Spleen (tissue), 11 donors: ENCODE measurements around the gene PACS1. TPM values are rescaled to one million over a fixed set of nuclear protein-coding genes. Genes with fewer than 3 reads are reported as not detected.
A peak's percentile ranks its signal among the peaks of the same experiment; 100 is the strongest.
"Not testable (repeated sequence)": the region's sequence is repeated elsewhere in the genome, so short reads cannot be mapped to it uniquely, and the experiment has no call there.

Experiments
- DNase-seq: peaks from one replicate; pipeline ENCODE4 v3.0.0-alpha.2; 2020
- H3K27ac ChIP-seq, 8 donors: fragments of 200-600 bp; sonication (generic) in 7 of 8; 1 replicate in 4 of 8; 2 replicates in 4 of 8; pipeline versions ENCODE4 v1.5.0 to v1.8.0; 2016 to 2021; ENCODE audit warnings: inconsistent platforms in 4 of 8, mild to moderate bottlenecking in 4 of 8, moderate library complexity in 1 of 8
- H3K27me3 ChIP-seq, 7 donors: fragments of 200-600 bp; sonication (generic) in 6 of 7; replicated peaks in 1 of 7; 1 replicate in 4 of 7; 2 replicates in 3 of 7; pipeline versions ENCODE4 v1.5.0 to v1.8.0; 2016 to 2021; ENCODE audit warnings: inconsistent platforms in 3 of 7, mild to moderate bottlenecking in 1 of 7
- H3K36me3 ChIP-seq, 6 donors: fragments of 200-600 bp; sonication (generic) in 5 of 6; 1 replicate in 4 of 6; 2 replicates in 2 of 6; pipeline versions ENCODE4 v1.5.0 to v1.8.0; 2016 to 2021; ENCODE audit warnings: inconsistent platforms in 2 of 6
- H3K4me1 ChIP-seq, 6 donors: fragments of 200-600 bp; sonication (generic) in 5 of 6; 1 replicate in 3 of 6; 2 replicates in 3 of 6; pipeline versions ENCODE4 v1.5.0 to v1.8.0; 2016 to 2021; ENCODE audit warnings: inconsistent platforms in 3 of 6
- H3K4me3 ChIP-seq, 8 donors: fragments of 200-600 bp; sonication (generic) in 7 of 8; 1 replicate in 4 of 8; 2 replicates in 4 of 8; pipeline versions ENCODE4 v1.5.0 to v1.8.0; 2016 to 2021; ENCODE audit warnings: inconsistent platforms in 4 of 8, mild to moderate bottlenecking in 4 of 8, moderate library complexity in 2 of 8
- H3K9me3 ChIP-seq, 8 donors: fragments of 200-600 bp; sonication (generic) in 7 of 8; 1 replicate in 4 of 8; 2 replicates in 4 of 8; pipeline versions ENCODE4 v1.5.0 to v1.8.0; 2016 to 2021; ENCODE audit warnings: inconsistent platforms in 4 of 8
- POLR2A ChIP-seq, 3 donors: fragments of 450-650 bp; IDR thresholded peaks; one replicate each; pipeline ENCODE4 v1.5.1; 2017; ENCODE audit warnings: antibody characterized with exemption in 3 of 3, mild to moderate bottlenecking in 1 of 3
- POLR2AphosphoS5 ChIP-seq, 3 donors: sonication (generic); formaldehyde crosslinking; IDR thresholded peaks; one replicate each; pipeline ENCODE4 v1.5.1; 2017; ENCODE audit warnings: antibody characterized with exemption in 3 of 3
- WGBS, 5 donors: extraction: QIAGEN DNeasy Blood & Tissue Kit in 3 of 5; methylation state at CpG; one replicate each; pipeline versions ENCODE4 v1.1.5 to v1.1.7; 2013 to 2018; 5-methylcytosine and 5-hydroxymethylcytosine counted together
- intact Hi-C: fragments of 100-400 bp; cut with DNase I; formaldehyde crosslinking; loops from one replicate; pipeline ENCODE4 v1.15.0; 2023; ENCODE audit warnings: low total_unique reads
- polyA plus RNA-seq, 3 donors: library from polyadenylated mRNA; stranded (reverse); fragments of 200-250 nt; gene quantifications; one replicate each; pipeline ENCODE4 v1.2.1, GENCODE V29; 2013
- total RNA-seq, 7 donors: library from RNA; depleted of rRNA in 3 of 7; stranded (reverse); fragments of >200 nt in 3 of 7; fragmentation: NEBNext Ultra II Directional in 4 of 7; extraction: Animal tissue kit (Norgen Biotek cat#: 25700) in 4 of 7; gene quantifications; one replicate each; pipeline versions ENCODE4 v1.1.0 to v1.2.1, GENCODE V29; 2016 to 2021
- TF ChIP-seq, protein P1 (sequence below), 11 experiments: fragments of 200-600 bp in 7 of 11; fragments of 450-650 bp in 4 of 11; sonication (generic) in 4 of 11; IDR thresholded peaks in 8 of 11; conservative IDR thresholded peaks in 3 of 11; 1 replicate in 7 of 11; 2 replicates in 4 of 11; pipeline versions ENCODE4 v1.4.0 to v1.8.0; 2016 to 2021; ENCODE audit warnings: antibody characterized with exemption in 11 of 11, inconsistent platforms in 4 of 11, mild to moderate bottlenecking in 1 of 11
- donor health status: healthy with polysubstance abuse.
- donor health status: DM: no; HTN: no; CAD: no; lungs with moderate emphysema.
- donor health status: DM: no; HTN: no; CAD: no.
- donor health status: Bipolar disorder and iron deficiency.
- donor health status: healthy.
- donor health status: DM: no; HTN: no; CAD: no.
- donor health status: DM: yes; HTN: yes; CAD: no.

PACS1 gene
- total and polyA plus RNA-seq, 10 donors, result 20.6 to 126 (median 98.8) TPM

DNA sequence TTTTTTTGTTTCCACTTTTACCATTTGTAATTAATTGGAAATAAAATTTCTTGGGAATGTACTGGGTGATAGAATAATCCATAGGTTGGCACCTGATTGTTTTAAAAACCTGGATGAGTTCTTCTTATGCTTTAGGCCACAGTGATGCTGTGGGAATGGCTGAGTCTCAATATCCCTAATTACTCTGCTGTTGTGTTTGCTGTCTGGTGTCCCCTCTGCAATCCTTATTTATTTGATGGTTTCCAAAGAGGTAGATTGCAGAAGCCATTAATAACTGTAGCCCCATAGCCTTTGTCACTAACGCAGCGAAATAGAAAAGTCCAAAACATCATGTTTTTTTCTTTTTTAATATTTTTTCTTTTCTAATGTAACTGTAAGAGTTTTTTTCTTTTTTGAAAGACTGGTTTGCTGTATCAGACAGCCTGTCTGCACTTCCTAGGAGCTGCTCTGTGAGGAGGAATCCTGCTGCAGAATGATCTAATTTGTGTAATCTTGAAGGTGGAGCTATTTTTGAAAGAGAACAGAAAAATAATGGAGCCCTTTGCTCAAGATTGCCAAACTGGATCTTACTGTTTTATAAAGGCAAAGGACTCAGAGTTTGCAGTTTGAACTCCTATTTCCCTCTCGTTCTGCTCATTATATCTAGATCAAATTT lies 14.9 kb downstream of the PACS1 start:
- H3K27me3 ChIP-seq, result no peaks in the 10 kb centered on the region
- H3K27ac ChIP-seq, result peak overlapping the region in 2 of 8 donors; percentile 20 to 33
- H3K36me3 ChIP-seq, result peaks cover 0 to 5% (median 0%) of the 10 kb centered on the region in 6 donors
- WGBS, 5 donors, result 78 to 88% (median 87%) methylated on average over 3 of the region's 3 CpGs
- H3K4me3 ChIP-seq, result no peak overlapping the region
- no peak for DNase-seq
- peaks cover 42 to 94% (median 66%) of the 10 kb centered on the region in 6 donors for H3K4me1 ChIP-seq
- TF ChIP-seq, protein P1, sequence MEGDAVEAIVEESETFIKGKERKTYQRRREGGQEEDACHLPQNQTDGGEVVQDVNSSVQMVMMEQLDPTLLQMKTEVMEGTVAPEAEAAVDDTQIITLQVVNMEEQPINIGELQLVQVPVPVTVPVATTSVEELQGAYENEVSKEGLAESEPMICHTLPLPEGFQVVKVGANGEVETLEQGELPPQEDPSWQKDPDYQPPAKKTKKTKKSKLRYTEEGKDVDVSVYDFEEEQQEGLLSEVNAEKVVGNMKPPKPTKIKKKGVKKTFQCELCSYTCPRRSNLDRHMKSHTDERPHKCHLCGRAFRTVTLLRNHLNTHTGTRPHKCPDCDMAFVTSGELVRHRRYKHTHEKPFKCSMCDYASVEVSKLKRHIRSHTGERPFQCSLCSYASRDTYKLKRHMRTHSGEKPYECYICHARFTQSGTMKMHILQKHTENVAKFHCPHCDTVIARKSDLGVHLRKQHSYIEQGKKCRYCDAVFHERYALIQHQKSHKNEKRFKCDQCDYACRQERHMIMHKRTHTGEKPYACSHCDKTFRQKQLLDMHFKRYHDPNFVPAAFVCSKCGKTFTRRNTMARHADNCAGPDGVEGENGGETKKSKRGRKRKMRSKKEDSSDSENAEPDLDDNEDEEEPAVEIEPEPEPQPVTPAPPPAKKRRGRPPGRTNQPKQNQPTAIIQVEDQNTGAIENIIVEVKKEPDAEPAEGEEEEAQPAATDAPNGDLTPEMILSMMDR (IDR thresholded peaks at IDR 0.05 in 8 of 11, conservative IDR thresholded peaks at IDR 0.05 in 3 of 11), result no peak
- TF ChIP-seq POLR2A (IDR thresholded peaks at IDR 0.05), result no peak
- TF ChIP-seq POLR2AphosphoS5 (IDR thresholded peaks at IDR 0.05), result no peak
- intact Hi-C loops, result no loop called here
- H3K9me3 ChIP-seq, result no peaks in the 10 kb centered on the region

DNA sequence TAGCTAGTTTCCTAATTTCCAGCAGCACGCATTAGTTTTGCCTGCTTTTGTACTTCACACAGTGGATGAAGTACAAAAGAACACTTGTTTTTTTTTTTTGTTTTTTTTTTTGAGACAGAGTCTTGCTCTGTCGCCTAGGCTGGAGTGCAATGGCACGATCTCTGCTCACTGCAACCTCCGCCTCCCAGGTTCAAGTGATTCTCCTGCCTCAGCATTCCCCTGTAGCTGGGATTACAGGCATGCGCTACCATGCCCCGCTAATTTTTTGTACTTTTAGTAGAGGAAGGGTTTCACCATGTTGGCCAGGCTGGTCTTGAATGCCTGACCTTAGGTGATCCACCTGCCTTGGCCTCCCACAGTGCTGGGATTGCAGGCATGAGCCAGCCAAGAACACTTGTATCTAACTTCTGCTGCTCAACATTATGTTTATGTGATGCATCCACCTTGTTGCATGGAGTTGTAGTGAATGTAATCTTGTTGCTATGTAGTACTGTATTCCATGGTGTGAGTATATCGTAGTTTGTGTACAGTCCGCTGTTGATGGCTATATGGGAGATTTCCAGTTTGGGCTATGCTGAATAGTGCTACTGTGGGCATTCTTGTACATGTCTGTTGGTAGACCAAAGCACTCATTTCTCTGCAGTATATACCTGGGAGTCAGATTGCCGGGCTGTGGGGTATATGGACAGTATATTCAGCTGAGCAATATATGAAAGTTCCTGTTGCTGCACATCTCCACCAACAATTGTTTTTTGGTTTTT lies 17.3 kb downstream of the PACS1 start:
- no peak for DNase-seq
- Histone ChIP-seq H3K4me1 (peaks cover 21 to 81% (median 42%) of the 10 kb centered on the region in 6 donors), H3K9me3 (no peaks in the 10 kb centered on the region), H3K36me3 (peaks cover 0 to 5% (median 0%) of the 10 kb centered on the region in 6 donors), H3K4me3 (no peak overlapping the region), H3K27me3 (no peaks in the 10 kb centered on the region), H3K27ac (peak overlapping the region in 2 of 8 donors; percentile 8 to 44)
- 91 to 96% (median 94%) methylated on average over 7 to 9 of the region's 9 CpGs for WGBS, 5 donors
- intact Hi-C loops, result no loop called here
- TF ChIP-seq POLR2AphosphoS5 (IDR thresholded peaks at IDR 0.05), result no peak
- no peak for TF ChIP-seq POLR2A (IDR thresholded peaks at IDR 0.05)
- TF ChIP-seq, protein P1 (IDR thresholded peaks at IDR 0.05 in 8 of 11, conservative IDR thresholded peaks at IDR 0.05 in 3 of 11), result no peak

DNA sequence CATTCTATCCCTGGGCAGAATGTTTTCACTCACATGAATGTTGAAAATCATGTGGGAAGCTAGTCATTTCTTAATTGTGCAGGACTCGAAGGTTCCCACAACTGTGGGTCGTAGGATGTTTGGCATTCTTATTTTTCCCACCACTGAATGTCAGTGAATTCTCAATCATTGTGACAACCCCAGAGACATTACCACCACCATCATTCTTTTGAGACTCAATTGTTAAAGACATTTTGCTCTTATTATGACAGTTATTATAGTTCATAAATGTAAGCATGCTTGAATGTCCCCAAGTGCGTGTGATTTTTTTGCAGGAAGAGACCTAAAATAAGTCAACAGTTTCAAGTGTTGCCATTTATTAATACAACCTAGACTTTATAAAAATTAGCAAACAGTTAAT lies 19.0 kb downstream of the PACS1 start:
- H3K27ac ChIP-seq, result peak overlapping the region in 1 of 8 donors; percentile 2
- H3K4me1 ChIP-seq, result peaks cover 13 to 63% (median 25%) of the 10 kb centered on the region in 6 donors
- no peak overlapping the region for H3K4me3 ChIP-seq
- peaks cover 0 to 5% (median 0%) of the 10 kb centered on the region in 6 donors for H3K36me3 ChIP-seq
- H3K9me3 ChIP-seq, result no peaks in the 10 kb centered on the region
- intact Hi-C loops, result no loop called here
- no peaks in the 10 kb centered on the region for H3K27me3 ChIP-seq
- 79 to 91% (median 86%) methylated on average over 3 of the region's 3 CpGs for WGBS, 5 donors
- TF ChIP-seq POLR2AphosphoS5 (IDR thresholded peaks at IDR 0.05) (no peak), POLR2A (IDR thresholded peaks at IDR 0.05) (no peak)
- TF ChIP-seq, protein P1 (IDR thresholded peaks at IDR 0.05 in 8 of 11, conservative IDR thresholded peaks at IDR 0.05 in 3 of 11), result no peak
- DNase-seq, result no peak

DNA sequence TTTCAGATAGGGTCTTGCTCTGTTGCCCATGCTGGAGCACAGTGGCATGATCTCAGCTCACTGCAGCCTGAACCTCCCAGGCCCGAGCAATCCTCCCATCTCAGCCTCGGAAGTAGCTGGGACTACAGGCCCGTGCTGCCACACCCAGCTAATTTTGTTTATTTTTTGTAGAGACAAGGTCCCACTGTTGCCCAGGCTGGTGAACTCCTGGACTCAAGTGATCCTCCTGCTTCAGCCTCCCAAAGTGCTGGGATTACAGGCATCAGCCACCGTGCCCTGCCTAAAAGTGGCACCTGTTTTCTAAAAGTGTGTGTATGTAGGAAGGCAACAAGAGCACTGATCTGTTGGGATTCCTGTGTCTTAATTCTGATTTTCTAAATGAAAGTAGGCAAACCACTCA lies 20.2 kb downstream of the PACS1 start:
- DNase-seq, result no peak
- TF ChIP-seq, protein P1 (IDR thresholded peaks at IDR 0.05 in 8 of 11, conservative IDR thresholded peaks at IDR 0.05 in 3 of 11), result no peak
- TF ChIP-seq POLR2AphosphoS5 (IDR thresholded peaks at IDR 0.05), result no peak
- no peak for TF ChIP-seq POLR2A (IDR thresholded peaks at IDR 0.05)
- 94 to 99% (median 95%) methylated on average over 4 of the region's 4 CpGs for WGBS, 5 donors
- no peak overlapping the region for H3K27ac ChIP-seq
- peaks cover 0 to 5% (median 0%) of the 10 kb centered on the region in 6 donors for H3K36me3 ChIP-seq
- no peaks in the 10 kb centered on the region for H3K27me3 ChIP-seq
- H3K4me3 ChIP-seq, result no peak overlapping the region
- H3K4me1 ChIP-seq, result peaks cover 7 to 51% (median 15%) of the 10 kb centered on the region in 6 donors
- intact Hi-C loops, result no loop called here
- H3K9me3 ChIP-seq, result no peaks in the 10 kb centered on the region

DNA sequence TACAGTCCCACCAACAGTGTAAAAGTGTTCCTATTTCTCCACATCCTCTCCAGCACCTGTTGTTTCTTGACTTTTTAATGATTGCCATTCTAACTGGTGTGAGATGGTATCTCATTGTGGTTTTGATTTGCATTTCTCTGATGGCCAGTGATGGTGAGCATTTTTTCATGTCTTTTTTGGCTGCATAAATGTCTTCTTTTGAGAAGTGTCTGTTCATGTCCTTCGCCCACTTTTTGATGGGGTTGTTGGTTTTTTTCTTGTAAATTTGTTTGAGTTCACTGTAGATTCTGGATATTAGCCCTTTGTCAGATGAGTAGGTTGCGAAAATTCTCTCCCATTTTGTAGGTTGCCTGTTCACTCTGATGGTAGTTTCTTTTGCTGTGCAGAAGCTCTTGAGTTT lies 22.1 kb downstream of the PACS1 start:
- H3K4me3 ChIP-seq, H3K9me3 ChIP-seq, H3K27me3 ChIP-seq, intact Hi-C loops, DNase-seq, H3K27ac ChIP-seq, H3K36me3 ChIP-seq: not testable (repeated sequence)
- 85 to 95% (median 94%) methylated on average over 2 of the region's 2 CpGs for WGBS, 5 donors
- peaks cover 7 to 44% (median 12%) of the 10 kb centered on the region in 6 donors for H3K4me1 ChIP-seq

DNA sequence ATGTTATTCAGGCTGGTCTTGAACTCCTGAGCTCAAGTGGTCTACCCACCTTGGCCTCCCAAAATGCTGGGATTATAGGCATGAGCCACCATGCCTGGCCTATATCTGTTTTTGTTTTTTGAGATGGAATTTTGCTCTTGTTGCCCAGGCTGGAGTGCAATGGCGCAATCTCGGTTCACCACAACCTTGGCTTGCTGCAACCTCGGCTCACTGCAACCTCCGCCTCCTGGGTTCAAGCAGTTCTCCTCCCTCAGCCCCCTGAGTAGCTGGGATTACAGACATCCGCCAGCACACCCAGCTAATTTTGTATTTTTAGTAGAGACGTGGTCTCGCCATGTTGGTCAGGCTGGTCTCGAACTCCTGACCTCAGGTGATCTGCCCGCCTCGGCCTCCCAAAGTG lies 29.7 kb downstream of the PACS1 start:
- H3K27me3 ChIP-seq, intact Hi-C loops, H3K9me3 ChIP-seq, H3K4me3 ChIP-seq, H3K36me3 ChIP-seq, DNase-seq: not testable (repeated sequence)
- Histone ChIP-seq H3K27ac (peak overlapping the region in 6 of 8 donors; percentile 70 to 88 (median 79)), H3K4me1 (peaks cover 25 to 83% (median 45%) of the 10 kb centered on the region in 6 donors)
- 64 to 92% (median 81%) methylated on average over 10 of the region's 10 CpGs for WGBS, 5 donors
